Measurements from ENCODE around the gene USPL1.
"Not testable (repeated sequence)": the region's sequence is repeated elsewhere in the genome, so short reads cannot be mapped to it uniquely, and the experiment has no call there.

The USPL1 gene

GRCh38 chr13:30615866-30616541, 1.7 kb upstream of the USPL1 start:
- DNase-seq (ENCODE audit: low read depth in 2 of 2): no peak

- no peak for DNase-seq (ENCODE audit: low read depth in 2 of 2)
Observed at GRCh38 chr13:30616927-30617314, 799 bp upstream of the USPL1 start.

GRCh38 chr13:30618186-30618929, 638 bp downstream of the USPL1 start:
- DNase-seq (ENCODE audit: low read depth in 2 of 2): no peak

GRCh38 chr13:30618930-30619279, 1.2 kb downstream of the USPL1 start:
- no peak for DNase-seq (ENCODE audit: low read depth in 2 of 2)

- no peak for DNase-seq (ENCODE audit: low read depth in 2 of 2)
Observed at GRCh38 chr13:30619731-30620130, 2.0 kb downstream of the USPL1 start.

GRCh38 chr13:30620941-30621340, 3.2 kb downstream of the USPL1 start:
- no peak for DNase-seq (ENCODE audit: low read depth in 2 of 2)

- DNase-seq (ENCODE audit: low read depth in 2 of 2): no peak
Observed at GRCh38 chr13:30622551-30622950, 4.8 kb downstream of the USPL1 start.

- no peak for DNase-seq (ENCODE audit: low read depth in 2 of 2)
Observed at GRCh38 chr13:30623392-30623791, 5.7 kb downstream of the USPL1 start.

- no peak for DNase-seq (ENCODE audit: low read depth in 2 of 2)
Observed at GRCh38 chr13:30624630-30625029, 6.9 kb downstream of the USPL1 start.

- no peak for DNase-seq (ENCODE audit: low read depth in 2 of 2)
Observed at GRCh38 chr13:30629527-30629926, 11.8 kb downstream of the USPL1 start.

- DNase-seq (ENCODE audit: low read depth in 2 of 2): no peak
Observed at GRCh38 chr13:30633861-30634260, 16.1 kb downstream of the USPL1 start.

GRCh38 chr13:30634838-30635237, 17.1 kb downstream of the USPL1 start:
- no peak for DNase-seq (ENCODE audit: low read depth in 2 of 2)

- no peak for DNase-seq (ENCODE audit: low read depth in 2 of 2)
Observed at GRCh38 chr13:30638301-30638700, 20.6 kb downstream of the USPL1 start.

GRCh38 chr13:30639671-30640070, 22.0 kb downstream of the USPL1 start:
- DNase-seq (ENCODE audit: low read depth in 2 of 2): no peak

GRCh38 chr13:30641173-30641572, 23.5 kb downstream of the USPL1 start:
- DNase-seq (ENCODE audit: low read depth in 2 of 2): not testable (repeated sequence)

- DNase-seq (ENCODE audit: low read depth in 2 of 2): no peak
Observed at GRCh38 chr13:30645629-30646028, 27.9 kb downstream of the USPL1 start.

GRCh38 chr13:30647420-30647819, 29.7 kb downstream of the USPL1 start:
- no peak for DNase-seq (ENCODE audit: low read depth in 2 of 2)

GRCh38 chr13:30647824-30648521, 30.3 kb downstream of the USPL1 start:
- DNase-seq (ENCODE audit: low read depth in 2 of 2): no peak

GRCh38 chr13:30648522-30649012, 30.8 kb downstream of the USPL1 start:
- DNase-seq (ENCODE audit: low read depth in 2 of 2): no peak

- DNase-seq (ENCODE audit: low read depth in 2 of 2): not testable (repeated sequence)
Observed at GRCh38 chr13:30651648-30652047, 33.9 kb downstream of the USPL1 start.

GRCh38 chr13:30652746-30653386, 35.1 kb downstream of the USPL1 start:
- DNase-seq (ENCODE audit: low read depth in 2 of 2): no peak

- no peak for DNase-seq (ENCODE audit: low read depth in 2 of 2)
Observed at GRCh38 chr13:30654430-30654829, 36.7 kb downstream of the USPL1 start.
